ENCODE results near the gene ANKRD63.

GRCh38 chr15:40280260-40281056 is 2.4 kb downstream of the ANKRD63 start:
- TF ChIP-seq EP300 (IDR thresholded peaks at IDR 0.05) (no peak), CTCF (IDR thresholded peaks at IDR 0.05) (no peak), POLR2A (IDR thresholded peaks at IDR 0.05) (no peak), POLR2AphosphoS5 (IDR thresholded peaks at IDR 0.05) (no peak)
